DMS53 (cell line): ENCODE results near the gene CNOT4.
"Not testable (repeated sequence)": the region's sequence is repeated elsewhere in the genome, so short reads cannot be mapped to it uniquely, and the experiment has no call there.

Experiments
- DNase-seq: peaks from one replicate; lab custom pipeline; 2025; lab: John Stamatoyannopoulos, UW

CNOT4 gene

GRCh38 chr7:135512135-135512887 is 2.4 kb upstream of the CNOT4 start:
- peak; percentile 94 for DNase-seq

- DNase-seq: peak; percentile 71
These were observed 786 bp upstream of the CNOT4 start for GRCh38 chr7:135510592-135511183.

DNA sequence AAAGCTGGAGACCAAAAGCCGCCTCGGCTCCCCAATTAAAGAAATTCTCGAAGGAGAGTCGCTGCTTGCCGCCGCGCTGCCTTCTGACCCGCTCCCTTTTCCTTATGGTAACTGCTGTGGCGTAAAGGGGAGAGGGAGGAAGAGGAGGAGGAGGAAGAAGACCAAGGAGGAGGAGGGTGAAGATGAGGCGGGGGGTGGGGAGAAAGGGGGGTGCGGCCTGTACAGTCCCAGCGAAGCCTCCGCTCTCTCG is 388 bp downstream of the CNOT4 start:
- DNase-seq: no peak

DNA sequence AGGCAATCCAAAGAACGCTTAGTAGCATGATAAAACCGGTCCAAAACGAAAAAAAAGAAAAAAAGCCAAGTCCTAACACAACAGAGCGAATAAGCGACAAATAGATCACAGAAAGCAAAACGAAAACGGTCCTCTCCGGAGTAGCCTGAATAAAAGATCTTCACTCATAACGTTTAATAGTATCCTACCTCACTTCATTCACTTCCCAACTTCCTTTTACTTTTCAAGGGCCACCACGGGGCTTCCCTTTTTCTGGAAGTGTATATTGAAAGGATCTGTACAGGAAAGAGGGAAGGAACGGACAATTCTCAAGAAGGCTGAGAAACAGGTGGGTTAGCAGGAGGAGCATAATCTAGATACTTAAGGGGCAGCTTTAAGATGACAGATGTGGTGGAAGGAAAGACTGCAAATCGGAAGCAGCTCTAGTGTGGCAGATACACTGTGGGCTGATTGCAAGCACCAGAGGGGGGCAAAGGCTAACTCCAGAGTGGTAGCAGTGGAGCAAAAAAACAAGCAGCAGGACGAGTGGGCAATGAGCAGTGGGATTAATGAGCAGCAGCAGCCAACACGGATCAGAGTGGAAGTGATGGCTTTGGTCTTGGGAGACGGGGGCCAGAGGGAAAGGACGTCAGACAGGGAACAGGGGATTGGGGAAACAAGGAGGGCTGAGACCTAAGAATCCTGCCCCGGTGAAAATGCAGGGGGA is 866 bp downstream of the CNOT4 start:
- peak; percentile 62 for DNase-seq

- no peak for DNase-seq
These were observed 8.5 kb downstream of the CNOT4 start for GRCh38 chr7:135501402-135501801.

DNA sequence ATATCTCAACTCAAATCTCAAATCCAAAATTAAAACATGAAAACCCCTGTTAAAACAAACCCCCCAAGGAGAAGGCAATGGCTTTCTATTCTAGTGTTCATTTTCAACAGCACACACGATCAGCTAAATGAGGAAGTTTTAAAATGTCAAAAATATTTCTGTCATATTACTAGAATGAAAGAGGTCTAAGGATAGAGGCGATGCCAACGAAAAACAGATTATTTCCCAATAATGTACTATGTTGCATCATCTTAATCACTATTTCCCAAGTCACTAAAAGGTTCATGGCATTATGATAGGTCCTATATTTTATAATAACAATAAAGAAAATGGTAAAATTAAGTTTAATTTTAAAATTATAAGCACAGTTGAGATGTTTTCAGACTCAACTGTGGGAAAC is 10.1 kb downstream of the CNOT4 start:
- DNase-seq: no peak

GRCh38 chr7:135497161-135497560 is 12.7 kb downstream of the CNOT4 start:
- DNase-seq: not testable (repeated sequence)

GRCh38 chr7:135493362-135493761 is 16.5 kb downstream of the CNOT4 start:
- peak; percentile 24 for DNase-seq

DNA sequence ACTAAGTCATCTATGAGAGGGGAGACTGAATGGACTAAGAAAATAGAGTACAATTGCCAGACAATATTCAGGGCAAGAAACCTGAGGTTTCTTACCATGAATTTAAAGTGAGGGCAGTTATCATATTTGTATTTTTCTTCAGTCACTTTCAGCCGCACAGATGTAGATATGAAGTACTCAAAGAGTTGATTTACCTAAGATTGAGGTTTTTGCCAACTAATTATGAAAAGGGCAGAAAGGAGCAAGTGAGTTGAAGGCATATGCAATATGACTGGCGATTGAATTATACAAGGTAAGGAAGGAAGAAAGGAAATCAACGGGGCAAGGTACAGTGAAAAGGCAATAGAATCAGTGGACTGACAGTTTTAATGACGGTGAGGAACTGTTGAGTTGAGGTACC is 17.8 kb downstream of the CNOT4 start:
- DNase-seq: no peak

- DNase-seq: peak; percentile 13
These were observed 19.1 kb downstream of the CNOT4 start for GRCh38 chr7:135490783-135491182.

GRCh38 chr7:135489791-135490190 is 20.1 kb downstream of the CNOT4 start:
- DNase-seq: no peak

GRCh38 chr7:135486261-135486920 is 23.5 kb downstream of the CNOT4 start:
- DNase-seq: no peak

- no peak for DNase-seq
These were observed 28.3 kb downstream of the CNOT4 start for GRCh38 chr7:135481598-135481979.

GRCh38 chr7:135480966-135481597 is 28.8 kb downstream of the CNOT4 start:
- DNase-seq: no peak

- no peak for DNase-seq
These were observed 34.4 kb downstream of the CNOT4 start for GRCh38 chr7:135475521-135475920.

- DNase-seq: not testable (repeated sequence)
These were observed 40.2 kb downstream of the CNOT4 start for GRCh38 chr7:135469705-135470104.

DNA sequence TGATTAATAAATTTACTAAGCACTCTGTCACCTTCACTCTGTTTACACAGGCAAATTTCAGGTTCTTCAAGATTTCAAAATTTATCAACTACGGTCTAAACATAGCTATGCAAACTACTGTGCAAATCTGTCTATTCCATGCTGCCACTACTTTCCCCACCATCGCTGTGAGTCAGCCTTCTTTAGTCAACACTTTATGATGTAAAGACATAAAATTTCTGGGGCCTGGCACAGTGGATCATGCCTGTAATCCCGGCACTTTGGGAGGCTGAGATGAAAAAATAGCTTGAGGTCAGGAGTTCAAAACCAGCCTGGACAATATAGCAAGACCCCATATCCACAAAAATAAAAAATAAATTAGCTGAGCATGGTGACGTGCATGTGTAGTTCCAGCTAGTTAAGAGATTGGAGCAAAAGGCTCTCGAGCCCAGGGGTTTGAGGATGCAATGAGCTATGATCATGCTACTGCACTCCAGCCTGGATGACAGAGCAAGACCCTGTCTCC is 42.6 kb downstream of the CNOT4 start:
- DNase-seq: peak; percentile 14

- no peak for DNase-seq
These were observed 43.3 kb downstream of the CNOT4 start for GRCh38 chr7:135466442-135467206.

DNA sequence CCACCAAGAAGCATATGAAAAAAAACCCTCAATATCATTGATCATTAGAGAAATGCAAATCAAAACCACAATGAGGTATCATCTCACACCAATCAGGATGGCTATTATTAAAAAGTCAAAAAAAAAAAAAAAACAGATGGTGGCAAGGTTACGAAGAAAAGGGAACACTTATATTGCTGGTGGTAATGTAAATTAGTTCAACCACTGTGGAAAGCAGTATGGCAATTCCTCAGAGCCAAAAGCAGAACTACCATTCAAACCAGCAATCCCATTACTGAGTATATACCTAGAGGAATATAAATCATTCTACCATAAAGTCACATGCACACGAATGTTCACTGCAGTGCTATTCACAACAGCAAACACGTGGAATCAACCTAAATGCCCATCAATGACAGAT is 46.0 kb downstream of the CNOT4 start:
- no peak for DNase-seq

- DNase-seq: no peak
These were observed 49.8 kb downstream of the CNOT4 start for GRCh38 chr7:135459951-135460567.

DNA sequence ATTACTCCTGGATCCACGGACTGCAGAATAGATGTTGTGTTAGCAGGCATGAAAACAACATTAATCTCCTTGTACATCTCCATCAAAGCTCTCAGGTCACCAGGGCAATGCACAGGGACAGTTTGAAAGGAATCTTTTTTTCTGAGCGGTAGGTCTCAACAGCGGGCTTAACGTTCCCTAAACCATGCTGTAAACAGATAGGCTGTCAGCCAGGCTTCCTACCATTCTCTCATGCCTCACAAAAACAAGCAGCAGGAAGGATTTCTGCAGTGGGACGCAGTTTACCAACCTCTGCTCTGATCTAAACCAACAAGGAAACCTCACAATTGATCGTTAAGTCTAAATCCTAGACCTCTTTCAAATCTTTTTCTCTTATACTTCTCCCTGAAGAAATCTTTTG is 50.8 kb downstream of the CNOT4 start:
- no peak for DNase-seq
